ENCODE data around the gene ARHGAP10.
"Not testable (repeated sequence)": the region's sequence is repeated elsewhere in the genome, so short reads cannot be mapped to it uniquely, and the experiment has no call there.

The ARHGAP10 gene

GRCh38 chr4:147791341-147791740, 59.5 kb downstream of the ARHGAP10 start:
- DNase-seq (ENCODE audit: low read depth in 1 of 2, low spot score in 1 of 2), result no peak

GRCh38 chr4:147791865-147792264, 60.0 kb downstream of the ARHGAP10 start:
- DNase-seq (ENCODE audit: low read depth in 1 of 2, low spot score in 1 of 2), result no peak

GRCh38 chr4:147793569-147794313, 61.9 kb downstream of the ARHGAP10 start:
- no peak for DNase-seq (ENCODE audit: low read depth in 1 of 2, low spot score in 1 of 2)

GRCh38 chr4:147794314-147794680, 62.4 kb downstream of the ARHGAP10 start:
- DNase-seq (ENCODE audit: low read depth in 1 of 2, low spot score in 1 of 2), result no peak

GRCh38 chr4:147794787-147795413, 63.0 kb downstream of the ARHGAP10 start:
- no peak for DNase-seq (ENCODE audit: low read depth in 1 of 2, low spot score in 1 of 2)

- DNase-seq (ENCODE audit: low read depth in 1 of 2, low spot score in 1 of 2), result not testable (repeated sequence)
Measured at GRCh38 chr4:147799057-147799456, 67.2 kb downstream of the ARHGAP10 start.

GRCh38 chr4:147799986-147800555, 68.2 kb downstream of the ARHGAP10 start:
- DNase-seq (ENCODE audit: low read depth in 1 of 2, low spot score in 1 of 2), result peak; percentile 7 to 33

GRCh38 chr4:147801820-147802219, 69.9 kb downstream of the ARHGAP10 start:
- DNase-seq (ENCODE audit: low read depth in 1 of 2, low spot score in 1 of 2), result no peak

- no peak for DNase-seq (ENCODE audit: low read depth in 1 of 2, low spot score in 1 of 2)
Measured at GRCh38 chr4:147802346-147802745, 70.5 kb downstream of the ARHGAP10 start.

GRCh38 chr4:147805946-147806345, 74.1 kb downstream of the ARHGAP10 start:
- DNase-seq (ENCODE audit: low read depth in 1 of 2, low spot score in 1 of 2), result no peak

GRCh38 chr4:147808447-147808846, 76.6 kb downstream of the ARHGAP10 start:
- DNase-seq (ENCODE audit: low read depth in 1 of 2, low spot score in 1 of 2), result no peak

- DNase-seq (ENCODE audit: low read depth in 1 of 2, low spot score in 1 of 2), result no peak
Measured at GRCh38 chr4:147809211-147809610, 77.3 kb downstream of the ARHGAP10 start.

GRCh38 chr4:147811878-147812277, 80.0 kb downstream of the ARHGAP10 start:
- DNase-seq (ENCODE audit: low read depth in 1 of 2, low spot score in 1 of 2), result no peak

- DNase-seq (ENCODE audit: low read depth in 1 of 2, low spot score in 1 of 2), result no peak
Measured at GRCh38 chr4:147813109-147813773, 81.4 kb downstream of the ARHGAP10 start.

GRCh38 chr4:147813973-147814372, 82.1 kb downstream of the ARHGAP10 start:
- no peak for DNase-seq (ENCODE audit: low read depth in 1 of 2, low spot score in 1 of 2)

- DNase-seq (ENCODE audit: low read depth in 1 of 2, low spot score in 1 of 2), result no peak
Measured at GRCh38 chr4:147814376-147814775, 82.5 kb downstream of the ARHGAP10 start.

- no peak for DNase-seq (ENCODE audit: low read depth in 1 of 2, low spot score in 1 of 2)
Measured at GRCh38 chr4:147815741-147816140, 83.9 kb downstream of the ARHGAP10 start.

- DNase-seq (ENCODE audit: low read depth in 1 of 2, low spot score in 1 of 2), result no peak
Measured at GRCh38 chr4:147816382-147817254, 84.7 kb downstream of the ARHGAP10 start.

GRCh38 chr4:147820975-147821374, 89.1 kb downstream of the ARHGAP10 start:
- no peak for DNase-seq (ENCODE audit: low read depth in 1 of 2, low spot score in 1 of 2)

- no peak for DNase-seq (ENCODE audit: low read depth in 1 of 2, low spot score in 1 of 2)
Measured at GRCh38 chr4:147821555-147821954, 89.7 kb downstream of the ARHGAP10 start.

- DNase-seq (ENCODE audit: low read depth in 1 of 2, low spot score in 1 of 2), result no peak
Measured at GRCh38 chr4:147822128-147822527, 90.2 kb downstream of the ARHGAP10 start.
